ENCODE results near the gene TINCR.
"Not testable (repeated sequence)": the region's sequence is repeated elsewhere in the genome, so short reads cannot be mapped to it uniquely, and the experiment has no call there.

Gene TINCR

GRCh38 chr19:5567360-5567969 lies at the start of gene TINCR:
Gene TINCR (minus strand): TSS chr19:5567953.
- DNase-seq, result no peak

GRCh38 chr19:5617080-5617479 lies 49.3 kb upstream of the TINCR start:
- DNase-seq, result no peak

- no peak for DNase-seq
Measured at GRCh38 chr19:5615756-5616327, 48.1 kb upstream of the TINCR start.

GRCh38 chr19:5612891-5613865 lies 45.4 kb upstream of the TINCR start:
- DNase-seq, result no peak

GRCh38 chr19:5609881-5610448 lies 42.2 kb upstream of the TINCR start:
- DNase-seq, result no peak

- not testable (repeated sequence) for DNase-seq
Measured at GRCh38 chr19:5608766-5609165, 41.0 kb upstream of the TINCR start.

- no peak for DNase-seq
Measured at GRCh38 chr19:5608291-5608690, 40.5 kb upstream of the TINCR start.

GRCh38 chr19:5607318-5608275 lies 39.8 kb upstream of the TINCR start:
- DNase-seq, result no peak

GRCh38 chr19:5605362-5605761 lies 37.6 kb upstream of the TINCR start:
- DNase-seq, result no peak

GRCh38 chr19:5603626-5604025 lies 35.9 kb upstream of the TINCR start:
- no peak for DNase-seq

GRCh38 chr19:5600797-5601196 lies 33.0 kb upstream of the TINCR start:
- no peak for DNase-seq

- DNase-seq, result no peak
Measured at GRCh38 chr19:5595745-5596144, 28.0 kb upstream of the TINCR start.

GRCh38 chr19:5595129-5595528 lies 27.4 kb upstream of the TINCR start:
- DNase-seq, result no peak

GRCh38 chr19:5594521-5594950 lies 26.8 kb upstream of the TINCR start:
- no peak for DNase-seq

GRCh38 chr19:5593343-5594255 lies 25.8 kb upstream of the TINCR start:
- no peak for DNase-seq

GRCh38 chr19:5592531-5593342 lies 25.0 kb upstream of the TINCR start:
- DNase-seq, result no peak

- DNase-seq, result no peak
Measured at GRCh38 chr19:5591476-5591875, 23.7 kb upstream of the TINCR start.

GRCh38 chr19:5590865-5591154 lies 23.1 kb upstream of the TINCR start:
- no peak for DNase-seq

- no peak for DNase-seq
Measured at GRCh38 chr19:5590151-5590864, 22.6 kb upstream of the TINCR start.

Data from CD4-positive, alpha-beta T cell treated with Interleukin-1 beta for 1 hour (primary cell).